Heart right ventricle (tissue), 16 donors: ENCODE data around the gene C11orf42. TPM values are rescaled to one million over a fixed set of nuclear protein-coding genes. Genes with fewer than 3 reads are reported as not detected.

ENCODE experiments used
- ATAC-seq, 8 donors: fragments of 200-7000 bp; cut with Tn5 transposase; one replicate each; pipeline ENCODE4 v1.9.1; 2020; ENCODE audit warnings: mild to moderate bottlenecking in 8 of 8, moderate library complexity in 8 of 8, moderate number of reproducible peaks in 1 of 8
- DNase-seq, 2 donors: peaks; one replicate each; pipeline ENCODE4 v3.0.0-alpha.2; 2020
- H3K27ac ChIP-seq, 10 donors: fragments of 200-600 bp; sonication (generic) in 2 of 10; one replicate each; pipeline versions ENCODE4 v1.5.0 to v1.8.0; 2020 to 2022; ENCODE audit warnings: mild to moderate bottlenecking in 3 of 10
- H3K27me3 ChIP-seq, 7 donors: fragments of 200-600 bp; one replicate each; pipeline ENCODE4 v1.8.0; 2021 to 2022; ENCODE audit warnings: mild to moderate bottlenecking in 2 of 7
- H3K36me3 ChIP-seq, 9 donors: fragments of 200-600 bp; sonication (generic) in 1 of 9; one replicate each; pipeline versions ENCODE4 v1.5.0 to v1.8.0; 2020 to 2022; ENCODE audit warnings: mild to moderate bottlenecking in 2 of 9
- H3K4me1 ChIP-seq, 9 donors: fragments of 200-600 bp; sonication (generic) in 1 of 9; one replicate each; pipeline versions ENCODE4 v1.5.0 to v1.8.0; 2020 to 2022; ENCODE audit warnings: mild to moderate bottlenecking in 4 of 9
- H3K4me3 ChIP-seq, 10 donors: fragments of 200-600 bp; sonication (generic) in 2 of 10; one replicate each; pipeline versions ENCODE4 v1.5.0 to v1.8.0; 2020 to 2022; ENCODE audit warnings: mild to moderate bottlenecking in 7 of 10, moderate library complexity in 2 of 10
- H3K9me3 ChIP-seq, 11 donors: fragments of 200-600 bp in 10 of 11; sonication (generic) in 2 of 11; one replicate each; pipeline versions ENCODE4 v1.5.0 to v1.8.0; 2013 to 2022; ENCODE audit warnings: mild to moderate bottlenecking in 2 of 11, control low read depth in 1 of 11, moderate library complexity in 1 of 11
- CTCF ChIP-seq, 9 donors: fragments of 200-600 bp; sonication (generic) in 2 of 9; IDR thresholded peaks; one replicate each; pipeline versions ENCODE4 v1.5.0 to v1.8.0; 2021 to 2022; ENCODE audit warnings: antibody characterized with exemption in 9 of 9, mild to moderate bottlenecking in 5 of 9, moderate library complexity in 1 of 9
- WGBS, 2 donors: extraction: QIAGEN DNeasy Blood & Tissue Kit; methylation state at CpG; one replicate each; pipeline ENCODE4 v1.1.7; 2013; ENCODE audit warnings: inconsistent platforms in 1 of 2; 5-methylcytosine and 5-hydroxymethylcytosine counted together
- intact Hi-C, 10 donors: fragments of 100-400 bp; cut with DNase I; formaldehyde crosslinking; loops; one replicate each; pipeline versions ENCODE4 v1.11.1 to v1.14.2; 2022
- polyA plus RNA-seq, 2 donors: library from polyadenylated mRNA; stranded (reverse); fragments of 200-250 nt; gene quantifications; one replicate each; pipeline ENCODE4 v1.2.3, GENCODE V29; 2013
- total RNA-seq, 10 donors: library from RNA; stranded (reverse); fragmentation: NEBNext Ultra II Directional in 3 of 10; extraction: Animal tissue kit (Norgen Biotek cat#: 25700) in 3 of 10; gene quantifications; one replicate each; pipeline versions ENCODE4 v1.2.1 to v1.2.4, GENCODE V29; 2021 to 2023
- donor health status: Arrhythmogenic right ventricular cardiomyopathy.
- donor health status: ischemic (EF 13 %, LVEDD 7.1; RV severe dilation, severe dysfunction).
- donor health status: healthy with polysubstance abuse.
- donor health status: DM: no; HTN: yes; CAD: no.
- donor health status: DM: no; HTN: no; CAD: no.
- donor health status: ischemic (EF 25% LVEDD 6.9; RV normal size, moderate dysfunction).
- donor health status: ischemic (EF 25% LVEDD 5.7; RV mildly dilated, moderate dysfunction).
- donor health status: healthy.
- donor health status: DM: yes; HTN: yes; CAD: no.
- donor health status: Ischemic cardiomyopathy.
- donor health status: ischemic (EF 35%, LVEDD 5.7; RV mildly dilated, moderate dysfunction).
- donor health status: nonischemic (EF 11% LVEDD 7.7; RV severe dilation, severe dysfunction).
- donor health status: DM: yes; HTN: yes; CAD: no.
- donor health status: PGD.
- donor health status: ischemic (EF 29% LVEDD 5.4; RV normal size, mild dysfunction).
- donor health status: nonischemic (EF 23%, LVEDD 6.1; RV moderate dilation, normal function).

The C11orf42 gene
- total and polyA plus RNA-seq, 12 donors, result not detected

GRCh38 chr11:6210274-6210955, 5.1 kb downstream of the C11orf42 start:
- peaks cover 0 to 7% (median 0%) of the 10 kb centered on the region in 9 donors for H3K4me1 ChIP-seq
- intact Hi-C loops, result no loop called here
- DNase-seq (no peak), ATAC-seq (peak in 1 of 8 donors; percentile 20)
- H3K36me3 ChIP-seq, result peaks cover 0 to 100% (median 20%) of the 10 kb centered on the region in 9 donors
- H3K27me3 ChIP-seq, result no peaks in the 10 kb centered on the region
- no peak overlapping the region for H3K4me3 ChIP-seq
- TF ChIP-seq CTCF (IDR thresholded peaks at IDR 0.05), result no peak
- no peaks in the 10 kb centered on the region for H3K9me3 ChIP-seq
- 95 to 97% methylated on average over 9 of the region's 9 CpGs for WGBS, 2 donors
- no peak overlapping the region for H3K27ac ChIP-seq

- no peak for TF ChIP-seq CTCF (IDR thresholded peaks at IDR 0.05)
- WGBS, 2 donors, result 95% methylated on average over 10 of the region's 10 CpGs
- peaks cover 0 to 11% (median 0%) of the 10 kb centered on the region in 9 donors for H3K4me1 ChIP-seq
- ATAC-seq, result no peak
- H3K27me3 ChIP-seq, result no peaks in the 10 kb centered on the region
- peaks cover 0 to 100% (median 52%) of the 10 kb centered on the region in 9 donors for H3K36me3 ChIP-seq
- no peak overlapping the region for H3K27ac ChIP-seq
- H3K9me3 ChIP-seq, result no peaks in the 10 kb centered on the region
- no peak for DNase-seq
- no peak overlapping the region for H3K4me3 ChIP-seq
- intact Hi-C loops, result no loop called here
Observed at GRCh38 chr11:6214530-6214929, 9.2 kb downstream of the C11orf42 start.

- intact Hi-C loops, result no loop called here
- DNase-seq (no peak), ATAC-seq (no peak)
- H3K4me3 ChIP-seq, result no peak overlapping the region
- H3K4me1 ChIP-seq, result peaks cover 0 to 20% (median 9%) of the 10 kb centered on the region in 9 donors
- 93% methylated on average over 4 of the region's 4 CpGs for WGBS, 2 donors
- no peak for TF ChIP-seq CTCF (IDR thresholded peaks at IDR 0.05)
- peaks cover 0 to 100% (median 46%) of the 10 kb centered on the region in 9 donors for H3K36me3 ChIP-seq
- H3K9me3 ChIP-seq, result no peaks in the 10 kb centered on the region
- H3K27ac ChIP-seq, result no peak overlapping the region
- H3K27me3 ChIP-seq, result no peaks in the 10 kb centered on the region
Observed at GRCh38 chr11:6216501-6216900, 11.1 kb downstream of the C11orf42 start.

GRCh38 chr11:6217722-6218121, 12.4 kb downstream of the C11orf42 start:
- TF ChIP-seq CTCF (IDR thresholded peaks at IDR 0.05), result no peak
- no peaks in the 10 kb centered on the region for H3K9me3 ChIP-seq
- DNase-seq (no peak), ATAC-seq (peak in 1 of 8 donors; percentile 23)
- no peak overlapping the region for H3K4me3 ChIP-seq
- H3K36me3 ChIP-seq, result peaks cover 0 to 100% (median 52%) of the 10 kb centered on the region in 9 donors
- intact Hi-C loops, result no loop called here
- WGBS, 2 donors, result 90 to 94% methylated on average over 19 of the region's 19 CpGs
- peaks cover 0 to 22% (median 9%) of the 10 kb centered on the region in 9 donors for H3K4me1 ChIP-seq
- H3K27ac ChIP-seq, result no peak overlapping the region
- H3K27me3 ChIP-seq, result no peaks in the 10 kb centered on the region
